ENCODE results near the gene U2AF2. TPM values are rescaled to one million over a fixed set of nuclear protein-coding genes. Genes with fewer than 3 reads are reported as not detected.

The U2AF2 gene
- total and polyA plus RNA-seq, 9 of the 15 experiments (the other 6 are each of a cell fraction or from before 2014, with no cell fraction given): 3.0 to 331 (median 157) TPM

DNA sequence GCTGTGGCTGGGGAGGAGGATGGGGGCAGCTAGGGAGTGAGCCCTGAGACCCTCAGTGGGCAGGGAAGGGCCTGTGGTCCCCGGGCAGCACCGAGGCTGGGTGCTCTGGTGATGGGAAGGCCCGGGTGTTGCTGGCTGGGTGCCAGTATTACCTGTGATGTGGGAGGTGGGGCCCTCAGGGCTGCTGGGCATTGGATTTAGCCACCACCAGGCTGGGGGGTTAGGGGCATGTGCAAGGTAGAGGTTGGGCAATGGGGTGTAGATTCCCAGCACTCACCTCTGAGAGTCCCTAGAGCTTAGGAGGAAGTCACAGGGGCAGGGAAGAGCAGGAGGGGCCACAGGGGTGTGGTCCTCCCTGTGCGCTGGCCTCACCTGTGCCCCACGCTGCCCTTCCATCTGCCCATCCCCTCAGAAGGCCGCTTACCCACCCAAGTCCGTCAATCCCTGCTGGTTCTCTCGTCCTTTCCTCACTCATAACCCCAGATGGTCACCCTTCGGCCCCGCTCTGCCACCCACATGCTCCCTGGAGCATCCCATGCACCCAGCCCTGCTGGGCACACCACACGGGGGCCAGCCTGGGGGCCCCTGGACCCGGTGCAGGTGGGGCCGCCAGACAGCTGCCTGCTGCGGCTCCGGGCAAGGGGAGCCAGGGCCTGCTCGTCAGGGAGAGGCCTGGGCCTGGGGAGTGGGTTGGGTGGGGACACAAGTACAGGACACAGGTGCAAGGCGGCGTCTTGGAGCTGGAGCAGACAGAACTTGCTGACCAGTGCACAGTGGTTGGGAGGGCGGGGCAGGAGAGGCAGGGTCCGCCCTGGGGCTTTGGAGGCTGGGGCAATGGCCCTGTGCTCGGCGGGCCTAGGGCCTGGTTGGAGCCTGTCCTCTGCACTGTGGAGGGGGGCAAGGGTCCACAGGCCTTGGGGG is 32.7 kb downstream of the U2AF2 start:
- no peak for TF ChIP-seq ZKSCAN3 (CRISPR knock-in tag; IDR thresholded peaks at IDR 0.05)
- TF ChIP-seq, protein P1, sequence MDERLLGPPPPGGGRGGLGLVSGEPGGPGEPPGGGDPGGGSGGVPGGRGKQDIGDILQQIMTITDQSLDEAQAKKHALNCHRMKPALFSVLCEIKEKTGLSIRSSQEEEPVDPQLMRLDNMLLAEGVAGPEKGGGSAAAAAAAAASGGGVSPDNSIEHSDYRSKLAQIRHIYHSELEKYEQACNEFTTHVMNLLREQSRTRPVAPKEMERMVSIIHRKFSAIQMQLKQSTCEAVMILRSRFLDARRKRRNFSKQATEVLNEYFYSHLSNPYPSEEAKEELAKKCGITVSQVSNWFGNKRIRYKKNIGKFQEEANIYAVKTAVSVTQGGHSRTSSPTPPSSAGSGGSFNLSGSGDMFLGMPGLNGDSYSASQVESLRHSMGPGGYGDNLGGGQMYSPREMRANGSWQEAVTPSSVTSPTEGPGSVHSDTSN (CRISPR knock-in tag; IDR thresholded peaks at IDR 0.05; ENCODE audit: low read depth): no peak
- TF ChIP-seq, protein P1 (tag; conservative IDR thresholded peaks at IDR 0.05; ENCODE audit: low read depth): no peak
- peak; percentile 82 for TF ChIP-seq NFIC (IDR thresholded peaks at IDR 0.05)
- TF ChIP-seq RBFOX2 (IDR thresholded peaks at IDR 0.05; ENCODE audit: low read depth, low read length): peak; percentile 52
- H3K36me3 ChIP-seq (ENCODE audit: control insufficient read depth, insufficient read depth, low read length): peaks cover 85% of the 10 kb centered on the region; the same call in 2 of the 3 replicates
- no peak overlapping the region for H3K4me3 ChIP-seq
- H3K9ac ChIP-seq (ENCODE audit: insufficient read depth in 1 of 2, low read depth in 2 of 2, low read length in 2 of 2): peak overlapping the region in 1 of 2 experiments; percentile 58; a peak in 2 of 4 replicates
- 93% methylated on average over 22 of the region's 22 CpGs for WGBS (ENCODE audit: insufficient coverage, low coverage, missing lambda C conversion rate)
- POLR2A ChIA-PET: interaction anchor here (0.5 to 0.9 kb wide), 4 partner anchors 12 to 713 kb away, joined by 3 to 4 read pairs (median 3); no protein-coding TSS in a partner anchor
- H3K9me3 ChIP-seq (replicated peaks; ENCODE audit: control insufficient read depth, insufficient read depth, low read depth, low read length): no peaks in the 10 kb centered on the region
- ATAC-seq (no peak), FAIRE-seq (no peak), DNase-seq (ENCODE audit: extremely low read depth in 1 of 4, low spot score in 3 of 4) (peak in 1 of 4 experiments; percentile 15)
- no peak overlapping the region for H2AFZ ChIP-seq (ENCODE audit: low read depth, low read length)
- in situ Hi-C loops (cut with MboI): no loop called here
- intact Hi-C loops (cut with micrococcal nuclease): no loop called here
- no peaks in the 10 kb centered on the region for H3K27me3 ChIP-seq (ENCODE audit: control insufficient read depth in 2 of 2, insufficient read depth in 2 of 2, low read length in 2 of 2)
- no TSS peak for BruUV-seq (replicated peaks)
- H3K27ac ChIP-seq (ENCODE audit: extremely low read depth, low read depth, low read length): no peak overlapping the region
- peaks cover 20% of the 10 kb centered on the region for H3K79me2 ChIP-seq (ENCODE audit: control insufficient read depth, insufficient read depth, low read length)
- no peaks in the 10 kb centered on the region for H3K9me1 ChIP-seq (ENCODE audit: control insufficient read depth, insufficient read depth, low read length)
- no peak overlapping the region for H3K4me2 ChIP-seq (ENCODE audit: insufficient read depth, low read length)
- H4K20me1 ChIP-seq (replicated peaks; ENCODE audit: control insufficient read depth, insufficient read depth, low read length): peaks cover 39% of the 10 kb centered on the region
- CTCF ChIA-PET (ENCODE audit: low intra/inter-chr PET ratio): no interaction called here
- H3K4me1 ChIP-seq (replicated peaks in 1 of 2; ENCODE audit: control insufficient read depth in 2 of 2, insufficient read depth in 2 of 2, low read length in 2 of 2): peaks cover 0 to 59% of the 10 kb centered on the region in 2 experiments; a peak in 3 of 5 replicates

All from K562 (cell line).